NCI-H1930 (cell line): Measurements from ENCODE around the gene PRPS1L1.

Source experiments
- DNase-seq, 2 experiments: peaks; one replicate each; lab custom pipeline; 2025; lab: John Stamatoyannopoulos, UW

PRPS1L1 gene

GRCh38 chr7:18013936-18014335, 13.7 kb downstream of the PRPS1L1 start:
- DNase-seq = no peak

DNA sequence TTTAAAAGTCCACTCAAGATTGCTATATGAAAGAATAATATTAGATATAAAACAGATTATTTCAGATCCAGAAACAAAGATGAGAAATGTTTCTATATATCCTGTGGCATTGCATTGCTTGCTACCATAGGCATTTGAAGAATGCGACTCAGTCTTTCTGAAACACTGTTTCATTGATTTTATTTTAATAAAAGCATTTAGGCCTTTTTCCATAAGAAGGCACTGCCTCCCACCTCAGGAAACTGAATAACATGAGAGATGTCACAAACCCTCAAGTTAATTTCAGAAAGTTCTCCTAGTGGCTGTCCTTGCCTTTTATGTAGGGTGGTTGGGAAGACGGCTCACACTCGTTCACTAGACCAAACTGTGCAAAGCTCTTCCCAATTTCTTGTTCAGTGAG, 23.3 kb downstream of the PRPS1L1 start:
- no peak for DNase-seq

DNA sequence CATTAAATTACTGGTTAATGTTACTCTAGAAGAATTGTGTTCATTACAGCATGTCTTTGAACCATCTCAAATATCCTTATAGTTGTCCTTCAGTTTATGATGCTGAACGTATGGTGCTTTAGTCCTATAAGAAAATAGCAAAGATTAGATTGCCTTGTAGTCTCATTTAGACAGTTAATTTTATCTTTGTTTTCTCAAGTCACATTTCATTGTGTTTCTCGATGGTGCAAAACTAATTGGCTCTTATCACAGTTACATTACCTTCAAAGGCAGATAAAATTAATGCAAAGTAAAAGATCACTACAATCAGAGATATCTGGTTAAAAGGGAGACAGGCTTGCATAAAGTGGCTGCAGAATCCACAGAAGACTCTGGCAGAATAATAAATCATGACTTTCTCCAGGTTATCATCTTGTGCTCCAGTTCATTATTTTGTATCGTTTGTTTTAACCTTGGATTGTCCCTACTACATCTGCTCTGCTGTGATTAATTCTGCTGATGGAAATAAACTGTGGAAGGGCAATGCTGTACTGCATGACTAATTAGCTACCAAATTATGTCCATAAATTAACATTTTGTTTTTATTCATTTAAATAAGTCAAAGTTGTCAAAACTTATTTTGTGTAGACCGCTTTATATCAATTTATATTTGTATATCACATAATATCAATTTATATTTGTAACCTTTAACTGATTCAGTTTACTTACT, 24.2 kb downstream of the PRPS1L1 start:
- DNase-seq = no peak

GRCh38 chr7:17998692-17999091, 29.0 kb downstream of the PRPS1L1 start:
- no peak for DNase-seq

GRCh38 chr7:17996442-17997223, 31.0 kb downstream of the PRPS1L1 start:
- no peak for DNase-seq

DNA sequence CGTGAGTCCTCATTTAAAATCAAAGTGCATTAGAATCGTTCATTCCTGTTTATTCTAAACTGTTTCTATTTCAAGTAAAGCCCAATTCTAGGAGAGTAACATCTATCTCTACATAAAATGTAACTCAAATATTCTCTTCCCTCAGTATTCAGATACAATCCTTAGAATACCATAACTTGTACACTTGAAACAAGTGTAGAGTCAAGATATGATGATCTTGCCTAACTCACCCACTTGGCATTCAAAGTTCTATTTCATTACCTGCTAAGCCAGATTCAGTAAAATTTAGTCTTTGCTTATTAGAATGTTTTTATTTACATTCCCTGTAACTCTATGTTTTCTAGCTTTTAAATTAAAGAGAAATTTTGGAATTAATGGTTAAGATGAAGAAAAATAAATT, 31.6 kb downstream of the PRPS1L1 start:
- no peak for DNase-seq

DNA sequence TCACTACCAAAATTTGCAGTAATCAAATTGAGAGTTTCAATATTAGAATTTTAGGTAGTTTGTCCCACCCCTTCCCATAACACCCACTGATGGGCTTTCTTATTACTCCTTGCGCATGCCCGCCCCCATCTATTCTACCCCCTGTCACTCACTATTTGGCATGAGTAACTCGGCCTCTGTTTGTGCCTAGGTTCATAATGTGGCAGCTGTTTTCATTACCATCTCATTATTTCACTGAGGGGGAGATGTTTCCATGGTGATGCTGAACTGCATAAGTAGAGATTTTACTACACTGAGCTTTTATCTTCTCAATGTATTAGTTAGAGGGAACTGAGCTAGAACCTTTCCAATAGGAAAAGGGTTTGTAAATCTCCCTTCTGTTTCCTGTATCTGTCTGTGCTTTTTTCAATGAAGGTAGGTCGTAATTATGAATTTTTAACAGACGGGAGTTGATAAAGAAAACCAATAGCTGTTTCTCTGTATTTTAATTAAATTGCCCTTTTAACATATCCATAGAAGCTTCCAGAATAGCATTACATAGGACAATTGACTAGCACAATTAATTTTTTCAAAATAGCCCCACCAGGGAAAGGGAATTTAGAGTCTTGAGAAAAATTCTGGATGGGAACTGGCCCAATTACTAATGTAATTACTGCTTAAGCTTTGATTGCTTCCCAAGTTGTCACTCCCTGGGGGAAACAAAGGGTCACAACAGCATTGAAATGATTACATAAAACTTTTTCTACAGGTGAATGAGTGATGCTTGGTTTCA, 33.4 kb downstream of the PRPS1L1 start:
- DNase-seq = no peak

- no peak for DNase-seq
Measured at GRCh38 chr7:17991866-17992648, 35.6 kb downstream of the PRPS1L1 start.

- no peak for DNase-seq
Measured at GRCh38 chr7:17990761-17991160, 36.9 kb downstream of the PRPS1L1 start.

DNA sequence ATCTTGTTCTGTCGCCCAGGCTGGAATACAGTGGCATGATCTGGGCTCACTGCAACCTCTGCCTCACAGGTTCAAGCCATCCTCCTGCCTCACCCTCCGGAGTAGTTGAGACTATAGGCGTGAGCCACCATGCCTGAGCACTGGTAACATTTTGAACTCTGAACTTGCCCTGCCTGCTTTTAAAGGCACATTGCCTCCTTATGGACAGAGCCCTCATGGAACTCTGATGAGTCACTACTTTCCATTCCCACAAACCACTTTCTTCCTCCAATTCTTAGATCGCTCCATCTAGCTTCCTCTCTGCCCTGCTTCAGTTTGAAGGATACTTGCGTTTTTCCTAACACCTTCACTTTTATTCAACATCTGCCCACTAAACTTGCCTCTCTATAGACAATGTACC, 38.1 kb downstream of the PRPS1L1 start:
- no peak for DNase-seq

- no peak for DNase-seq
Measured at GRCh38 chr7:17988858-17989257, 38.8 kb downstream of the PRPS1L1 start.

GRCh38 chr7:17988141-17988540, 39.5 kb downstream of the PRPS1L1 start:
- DNase-seq = no peak

GRCh38 chr7:17986851-17987250, 40.8 kb downstream of the PRPS1L1 start:
- DNase-seq = no peak

GRCh38 chr7:17985473-17986239, 42.0 kb downstream of the PRPS1L1 start:
- no peak for DNase-seq

DNA sequence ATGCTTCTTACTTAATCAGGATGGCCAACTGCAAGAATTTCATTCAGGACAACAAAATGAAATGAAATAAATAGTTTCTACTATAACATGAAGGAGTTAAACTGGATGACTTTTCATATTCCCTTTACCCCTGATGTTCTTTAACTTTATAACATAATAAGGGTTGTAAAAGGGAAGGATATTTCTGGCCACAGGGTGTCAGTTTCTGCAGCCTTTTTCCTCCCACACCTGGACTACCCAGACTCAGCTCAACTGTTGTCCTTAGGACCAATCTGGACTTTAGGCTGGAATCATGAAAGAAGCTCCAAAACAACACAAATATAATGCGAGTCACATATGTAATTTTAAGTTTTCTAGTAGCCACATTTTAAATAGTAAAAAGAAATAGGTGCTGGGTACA, 43.4 kb downstream of the PRPS1L1 start:
- DNase-seq = no peak

DNA sequence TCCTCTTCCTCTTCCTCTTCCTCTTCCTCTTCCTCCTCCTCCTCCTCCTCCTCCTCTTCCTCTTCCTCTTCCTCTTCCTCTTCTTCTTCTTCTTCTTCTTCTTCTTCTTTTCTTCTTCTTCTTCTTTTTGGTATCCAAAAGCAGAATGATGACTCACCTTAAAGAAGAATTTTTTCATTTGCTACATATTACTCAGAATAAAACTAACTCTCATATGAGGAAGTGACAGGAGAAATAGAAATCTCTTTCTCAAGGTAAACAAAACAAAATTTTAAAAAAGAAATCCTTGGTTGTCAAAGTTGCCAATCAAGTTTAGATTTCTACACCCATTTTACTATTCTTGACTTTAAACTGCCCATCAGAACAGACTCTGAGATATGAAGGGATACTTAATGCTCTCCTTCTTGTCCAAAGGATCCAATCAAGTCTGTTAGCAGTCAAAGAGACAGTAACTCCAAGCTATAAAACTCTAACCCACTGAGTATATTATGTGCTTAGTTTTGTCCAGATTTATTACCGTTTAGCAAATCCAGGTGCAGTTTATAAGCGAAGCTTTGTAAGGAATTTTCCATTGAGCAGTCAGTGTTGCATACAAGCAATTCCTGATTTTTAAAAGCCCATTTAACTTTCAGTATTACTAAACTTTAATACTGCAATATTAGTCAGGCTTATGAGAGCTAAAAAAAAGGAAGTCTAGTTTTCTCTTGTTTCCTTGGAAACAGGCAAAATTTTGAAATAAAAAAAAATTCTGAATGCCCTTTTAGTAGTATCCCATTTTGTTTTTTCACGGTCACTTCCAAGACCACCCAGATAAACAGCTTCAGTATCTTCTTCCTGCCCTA, 44.2 kb downstream of the PRPS1L1 start:
- no peak for DNase-seq

DNA sequence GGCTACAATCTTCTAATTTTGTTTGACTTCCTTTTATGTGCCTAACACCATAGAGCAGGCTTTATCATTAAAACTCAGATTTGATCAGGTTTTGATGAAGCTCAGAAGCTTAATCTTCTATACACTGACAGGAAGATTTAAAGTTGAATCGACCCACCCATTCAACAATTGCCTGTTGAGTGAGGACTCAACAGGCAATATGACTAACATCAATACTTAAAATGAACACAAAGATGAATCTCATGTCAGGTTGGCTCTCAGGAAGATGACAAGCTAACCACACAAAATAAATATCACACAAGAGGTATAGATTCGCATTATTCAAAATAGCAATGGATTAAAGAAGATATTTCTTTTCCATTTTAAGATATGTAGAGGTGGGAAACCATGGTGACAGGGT, 50.7 kb downstream of the PRPS1L1 start:
- DNase-seq = no peak
